Osteoblast (primary cell): ENCODE measurements around the gene DCC. TPM values are rescaled to one million over a fixed set of nuclear protein-coding genes. Genes with fewer than 3 reads are reported as not detected.

ENCODE experiments used
- DNase-seq: peaks from one replicate; pipeline ENCODE4 v3.0.0; 2011; ENCODE audit warnings: low spot score, mixed read lengths; ENCODE audit not compliant: insufficient read length; ENCODE audit errors: missing footprints
- H2AFZ ChIP-seq: 2 replicates; pipeline ENCODE4 v1.6.0; 2011; ENCODE audit warnings: mild to moderate bottlenecking, low read length
- H3K27ac ChIP-seq: 2 replicates; pipeline ENCODE4 v1.5.1; 2011; ENCODE audit warnings: mild to moderate bottlenecking, low read depth, low read length, moderate library complexity
- H3K27me3 ChIP-seq: 2 replicates; pipeline ENCODE4 v1.6.0; 2012; ENCODE audit warnings: mild to moderate bottlenecking, control low read depth, inconsistent platforms, low read length, moderate library complexity; ENCODE audit not compliant: insufficient read depth
- H3K36me3 ChIP-seq: 2 replicates; pipeline ENCODE4 v1.5.1; 2011; ENCODE audit warnings: mild to moderate bottlenecking, low read length, control low read depth, moderate library complexity; ENCODE audit not compliant: insufficient read depth
- H3K4me1 ChIP-seq: 2 replicates; pipeline ENCODE4 v1.5.1; 2011; ENCODE audit warnings: mild to moderate bottlenecking, low read length, control low read depth, moderate library complexity; ENCODE audit not compliant: insufficient read depth
- H3K4me2 ChIP-seq: 2 replicates; pipeline ENCODE4 v1.6.0; 2011; ENCODE audit warnings: mild to moderate bottlenecking, low read length; ENCODE audit not compliant: insufficient read depth
- H3K4me3 ChIP-seq: fragments of 200-600 bp; sonication (generic); 3 replicates; pipeline ENCODE4 v1.5.1; 2012; ENCODE audit warnings: mild to moderate bottlenecking, low read length, inconsistent platforms; ENCODE audit not compliant: insufficient read depth
- H3K79me2 ChIP-seq: 2 replicates; pipeline ENCODE4 v1.6.0; 2012; ENCODE audit warnings: mild to moderate bottlenecking, low read length, control low read depth, inconsistent platforms; ENCODE audit not compliant: insufficient read depth
- H3K9me3 ChIP-seq: 2 replicates; pipeline ENCODE4 v1.5.1; 2011; ENCODE audit warnings: low read depth, low read length, control low read depth
- H4K20me1 ChIP-seq: 2 replicates; pipeline ENCODE4 v1.6.0; 2012; ENCODE audit warnings: mild to moderate bottlenecking, low read length, control low read depth; ENCODE audit not compliant: insufficient read depth
- total RNA-seq: library from RNA; depleted of rRNA; stranded (reverse); fragments of >200 nt; gene quantifications from 2 replicates; pipeline ENCODE4 v1.2.3, GENCODE V29; 2012
- TF ChIP-seq, protein P1 (sequence below): IDR thresholded peaks from 2 replicates; pipeline ENCODE4 v1.5.1; 2011; ENCODE audit warnings: mild to moderate bottlenecking, low read depth, low read length, moderate library complexity; ENCODE audit errors: extremely low read depth

The DCC gene
- total RNA-seq, 1 donor = not detected

DNA sequence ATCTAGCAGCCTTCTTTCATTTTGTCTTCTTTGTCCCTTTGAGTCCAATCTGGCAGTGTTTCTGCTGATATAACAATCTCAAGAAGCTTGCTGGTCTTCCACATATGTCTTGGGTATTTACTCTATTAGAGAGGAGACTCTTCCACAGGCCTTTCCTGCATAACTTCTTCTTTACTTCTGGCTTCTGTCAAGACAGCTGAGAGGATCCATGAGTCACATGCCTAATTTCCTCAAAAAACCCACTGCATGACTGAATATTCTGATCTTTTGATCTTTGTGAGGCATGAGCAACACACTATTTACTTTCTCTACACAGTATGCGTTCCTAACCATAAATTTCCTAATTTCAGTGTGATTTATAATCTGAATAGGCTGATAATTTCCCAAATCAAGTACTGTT, 5.1 kb upstream of the DCC start:
- Histone ChIP-seq H3K36me3 (no peaks in the 10 kb centered on the region), H3K27me3 (no peaks in the 10 kb centered on the region), H3K27ac (no peak overlapping the region), H3K4me3 (no peak overlapping the region), H3K79me2 (no peaks in the 10 kb centered on the region), H3K4me2 (no peak overlapping the region), H2AFZ (no peak overlapping the region), H4K20me1 (no peaks in the 10 kb centered on the region), H3K9me3 (no peaks in the 10 kb centered on the region), H3K4me1 (no peaks in the 10 kb centered on the region)
- TF ChIP-seq, protein P1, sequence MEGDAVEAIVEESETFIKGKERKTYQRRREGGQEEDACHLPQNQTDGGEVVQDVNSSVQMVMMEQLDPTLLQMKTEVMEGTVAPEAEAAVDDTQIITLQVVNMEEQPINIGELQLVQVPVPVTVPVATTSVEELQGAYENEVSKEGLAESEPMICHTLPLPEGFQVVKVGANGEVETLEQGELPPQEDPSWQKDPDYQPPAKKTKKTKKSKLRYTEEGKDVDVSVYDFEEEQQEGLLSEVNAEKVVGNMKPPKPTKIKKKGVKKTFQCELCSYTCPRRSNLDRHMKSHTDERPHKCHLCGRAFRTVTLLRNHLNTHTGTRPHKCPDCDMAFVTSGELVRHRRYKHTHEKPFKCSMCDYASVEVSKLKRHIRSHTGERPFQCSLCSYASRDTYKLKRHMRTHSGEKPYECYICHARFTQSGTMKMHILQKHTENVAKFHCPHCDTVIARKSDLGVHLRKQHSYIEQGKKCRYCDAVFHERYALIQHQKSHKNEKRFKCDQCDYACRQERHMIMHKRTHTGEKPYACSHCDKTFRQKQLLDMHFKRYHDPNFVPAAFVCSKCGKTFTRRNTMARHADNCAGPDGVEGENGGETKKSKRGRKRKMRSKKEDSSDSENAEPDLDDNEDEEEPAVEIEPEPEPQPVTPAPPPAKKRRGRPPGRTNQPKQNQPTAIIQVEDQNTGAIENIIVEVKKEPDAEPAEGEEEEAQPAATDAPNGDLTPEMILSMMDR = no peak
- no peak for DNase-seq

GRCh38 chr18:52337276-52337675, 2.7 kb upstream of the DCC start:
- H3K27me3 ChIP-seq = no peaks in the 10 kb centered on the region
- DNase-seq = no peak
- no peak overlapping the region for H3K27ac ChIP-seq
- H3K9me3 ChIP-seq = no peaks in the 10 kb centered on the region
- H3K36me3 ChIP-seq = no peaks in the 10 kb centered on the region
- H4K20me1 ChIP-seq = no peaks in the 10 kb centered on the region
- no peaks in the 10 kb centered on the region for H3K4me1 ChIP-seq
- H3K4me3 ChIP-seq = no peak overlapping the region
- no peaks in the 10 kb centered on the region for H3K79me2 ChIP-seq
- TF ChIP-seq, protein P1 = no peak
- no peak overlapping the region for H2AFZ ChIP-seq
- H3K4me2 ChIP-seq = no peak overlapping the region

GRCh38 chr18:52340406-52341102, 557 bp downstream of the DCC start:
- Histone ChIP-seq H3K27ac (no peak overlapping the region), H3K36me3 (no peaks in the 10 kb centered on the region), H3K4me2 (no peak overlapping the region), H3K4me1 (no peaks in the 10 kb centered on the region), H3K27me3 (no peaks in the 10 kb centered on the region), H3K9me3 (no peaks in the 10 kb centered on the region), H2AFZ (no peak overlapping the region), H4K20me1 (no peaks in the 10 kb centered on the region), H3K4me3 (no peak overlapping the region), H3K79me2 (no peaks in the 10 kb centered on the region)
- TF ChIP-seq, protein P1 = no peak
- DNase-seq = no peak

- no peaks in the 10 kb centered on the region for H3K36me3 ChIP-seq
- TF ChIP-seq, protein P1 = no peak
- no peaks in the 10 kb centered on the region for H4K20me1 ChIP-seq
- H3K4me1 ChIP-seq = no peaks in the 10 kb centered on the region
- H3K27me3 ChIP-seq = no peaks in the 10 kb centered on the region
- no peak overlapping the region for H3K4me3 ChIP-seq
- H3K27ac ChIP-seq = no peak overlapping the region
- H2AFZ ChIP-seq = no peak overlapping the region
- no peak overlapping the region for H3K4me2 ChIP-seq
- H3K79me2 ChIP-seq = no peaks in the 10 kb centered on the region
- no peak for DNase-seq
- no peaks in the 10 kb centered on the region for H3K9me3 ChIP-seq
Measured at GRCh38 chr18:52341103-52341432, 1.1 kb downstream of the DCC start.
